ENCODE measurements around the gene RASSF8.

The RASSF8 gene

GRCh38 chr12:26026713-26027112 lies 68.2 kb downstream of the RASSF8 start:
- H3K9ac ChIP-seq (ENCODE audit: insufficient read length, low read depth), result no peak overlapping the region
- no peak for TF ChIP-seq ZNF274 (IDR thresholded peaks at IDR 0.05; ENCODE audit: low read depth, low read length)
- TF ChIP-seq YY1 (IDR thresholded peaks at IDR 0.05; ENCODE audit: insufficient read depth, insufficient read length), result no peak
- no peak for TF ChIP-seq SUZ12 (IDR thresholded peaks at IDR 0.05; ENCODE audit: extremely low read depth, insufficient read depth, insufficient read length)
- H3K9me3 ChIP-seq (ENCODE audit: insufficient read depth, low read length), result 0 out of 2 replicates have a peak, but pooled peaks cover 4% of the 10 kb centered on the region
- peaks cover 3% of the 10 kb centered on the region for H3K4me1 ChIP-seq (ENCODE audit: insufficient read depth, insufficient read length)
- no peaks in the 10 kb centered on the region for H3K36me3 ChIP-seq (ENCODE audit: insufficient read depth, insufficient read length, low read length)
- no peaks in the 10 kb centered on the region for H3K27me3 ChIP-seq (ENCODE audit: insufficient read depth, insufficient read length)
- DNase-seq (ENCODE audit: low read depth, low spot score), result no peak
- no peak overlapping the region for H3K4me3 ChIP-seq (ENCODE audit: insufficient read length, low read depth)

- Histone ChIP-seq H3K27me3 (ENCODE audit: insufficient read depth, insufficient read length) (no peaks in the 10 kb centered on the region), H3K36me3 (ENCODE audit: insufficient read depth, insufficient read length, low read length) (no peaks in the 10 kb centered on the region), H3K9ac (ENCODE audit: insufficient read length, low read depth) (no peak overlapping the region), H3K4me1 (ENCODE audit: insufficient read depth, insufficient read length) (peaks cover 3% of the 10 kb centered on the region), H3K4me3 (ENCODE audit: insufficient read length, low read depth) (no peak overlapping the region), H3K9me3 (ENCODE audit: insufficient read depth, low read length) (0 out of 2 replicates have a peak, but pooled peaks cover 4% of the 10 kb centered on the region)
- no peak for TF ChIP-seq YY1 (IDR thresholded peaks at IDR 0.05; ENCODE audit: insufficient read depth, insufficient read length)
- no peak for TF ChIP-seq ZNF274 (IDR thresholded peaks at IDR 0.05; ENCODE audit: low read depth, low read length)
- TF ChIP-seq SUZ12 (IDR thresholded peaks at IDR 0.05; ENCODE audit: extremely low read depth, insufficient read depth, insufficient read length), result no peak
- no peak for DNase-seq (ENCODE audit: low read depth, low spot score)
Observed at GRCh38 chr12:26027401-26027800, 68.9 kb downstream of the RASSF8 start.

GRCh38 chr12:26028953-26029735 lies 70.7 kb downstream of the RASSF8 start:
- Histone ChIP-seq H3K27me3 (ENCODE audit: insufficient read depth, insufficient read length) (no peaks in the 10 kb centered on the region), H3K36me3 (ENCODE audit: insufficient read depth, insufficient read length, low read length) (no peaks in the 10 kb centered on the region), H3K4me1 (ENCODE audit: insufficient read depth, insufficient read length) (peaks cover 3% of the 10 kb centered on the region), H3K9ac (ENCODE audit: insufficient read length, low read depth) (no peak overlapping the region), H3K9me3 (ENCODE audit: insufficient read depth, low read length) (0 out of 2 replicates have a peak, but pooled peaks cover 3% of the 10 kb centered on the region), H3K4me3 (ENCODE audit: insufficient read length, low read depth) (no peak overlapping the region)
- peak; percentile 63 for DNase-seq (ENCODE audit: low read depth, low spot score)
- no peak for TF ChIP-seq ZNF274 (IDR thresholded peaks at IDR 0.05; ENCODE audit: low read depth, low read length)
- no peak for TF ChIP-seq YY1 (IDR thresholded peaks at IDR 0.05; ENCODE audit: insufficient read depth, insufficient read length)
- no peak for TF ChIP-seq SUZ12 (IDR thresholded peaks at IDR 0.05; ENCODE audit: extremely low read depth, insufficient read depth, insufficient read length)

- DNase-seq (ENCODE audit: low read depth, low spot score), result no peak
- H3K4me3 ChIP-seq (ENCODE audit: insufficient read length, low read depth), result no peak overlapping the region
- H3K9me3 ChIP-seq (ENCODE audit: insufficient read depth, low read length), result no peaks in the 10 kb centered on the region
- no peak overlapping the region for H3K9ac ChIP-seq (ENCODE audit: insufficient read length, low read depth)
- no peaks in the 10 kb centered on the region for H3K27me3 ChIP-seq (ENCODE audit: insufficient read depth, insufficient read length)
- H3K36me3 ChIP-seq (ENCODE audit: insufficient read depth, insufficient read length, low read length), result no peaks in the 10 kb centered on the region
- peaks cover 3% of the 10 kb centered on the region for H3K4me1 ChIP-seq (ENCODE audit: insufficient read depth, insufficient read length)
- TF ChIP-seq ZNF274 (IDR thresholded peaks at IDR 0.05; ENCODE audit: low read depth, low read length) (no peak), SUZ12 (IDR thresholded peaks at IDR 0.05; ENCODE audit: extremely low read depth, insufficient read depth, insufficient read length) (no peak), YY1 (IDR thresholded peaks at IDR 0.05; ENCODE audit: insufficient read depth, insufficient read length) (no peak)
Observed at GRCh38 chr12:26029736-26030022, 71.2 kb downstream of the RASSF8 start.

- H3K4me3 ChIP-seq (ENCODE audit: insufficient read length, low read depth), result no peak overlapping the region
- H3K9ac ChIP-seq (ENCODE audit: insufficient read length, low read depth), result no peak overlapping the region
- H3K9me3 ChIP-seq (ENCODE audit: insufficient read depth, low read length), result no peaks in the 10 kb centered on the region
- H3K27me3 ChIP-seq (ENCODE audit: insufficient read depth, insufficient read length), result no peaks in the 10 kb centered on the region
- no peak for TF ChIP-seq ZNF274 (IDR thresholded peaks at IDR 0.05; ENCODE audit: low read depth, low read length)
- TF ChIP-seq YY1 (IDR thresholded peaks at IDR 0.05; ENCODE audit: insufficient read depth, insufficient read length), result no peak
- no peak for TF ChIP-seq SUZ12 (IDR thresholded peaks at IDR 0.05; ENCODE audit: extremely low read depth, insufficient read depth, insufficient read length)
- DNase-seq (ENCODE audit: low read depth, low spot score), result no peak
- H3K4me1 ChIP-seq (ENCODE audit: insufficient read depth, insufficient read length), result peaks cover 3% of the 10 kb centered on the region
- H3K36me3 ChIP-seq (ENCODE audit: insufficient read depth, insufficient read length, low read length), result no peaks in the 10 kb centered on the region
Observed at GRCh38 chr12:26030371-26030770, 71.9 kb downstream of the RASSF8 start.

- no peak overlapping the region for H3K4me3 ChIP-seq (ENCODE audit: insufficient read length, low read depth)
- H3K9ac ChIP-seq (ENCODE audit: insufficient read length, low read depth), result no peak overlapping the region
- H3K4me1 ChIP-seq (ENCODE audit: insufficient read depth, insufficient read length), result peaks cover 3% of the 10 kb centered on the region
- H3K27me3 ChIP-seq (ENCODE audit: insufficient read depth, insufficient read length), result no peaks in the 10 kb centered on the region
- H3K36me3 ChIP-seq (ENCODE audit: insufficient read depth, insufficient read length, low read length), result no peaks in the 10 kb centered on the region
- no peaks in the 10 kb centered on the region for H3K9me3 ChIP-seq (ENCODE audit: insufficient read depth, low read length)
- no peak for DNase-seq (ENCODE audit: low read depth, low spot score)
- TF ChIP-seq ZNF274 (IDR thresholded peaks at IDR 0.05; ENCODE audit: low read depth, low read length) (no peak), YY1 (IDR thresholded peaks at IDR 0.05; ENCODE audit: insufficient read depth, insufficient read length) (no peak), SUZ12 (IDR thresholded peaks at IDR 0.05; ENCODE audit: extremely low read depth, insufficient read depth, insufficient read length) (no peak)
Observed at GRCh38 chr12:26031318-26031717, 72.8 kb downstream of the RASSF8 start.

- H3K4me1 ChIP-seq (ENCODE audit: insufficient read depth, insufficient read length), result peaks cover 3% of the 10 kb centered on the region
Observed at GRCh38 chr12:26031827-26032226, 73.3 kb downstream of the RASSF8 start.

More at GRCh38 chr12:26031827-26032226, 73.3 kb downstream of the RASSF8 start:
- Histone ChIP-seq H3K27me3 (ENCODE audit: insufficient read depth, insufficient read length) (no peaks in the 10 kb centered on the region), H3K36me3 (ENCODE audit: insufficient read depth, insufficient read length, low read length) (no peaks in the 10 kb centered on the region), H3K9ac (ENCODE audit: insufficient read length, low read depth) (no peak overlapping the region), H3K4me3 (ENCODE audit: insufficient read length, low read depth) (no peak overlapping the region), H3K9me3 (ENCODE audit: insufficient read depth, low read length) (no peaks in the 10 kb centered on the region)
- DNase-seq (ENCODE audit: low read depth, low spot score), result no peak
- TF ChIP-seq YY1 (IDR thresholded peaks at IDR 0.05; ENCODE audit: insufficient read depth, insufficient read length) (no peak), ZNF274 (IDR thresholded peaks at IDR 0.05; ENCODE audit: low read depth, low read length) (no peak), SUZ12 (IDR thresholded peaks at IDR 0.05; ENCODE audit: extremely low read depth, insufficient read depth, insufficient read length) (no peak)

All from NT2/D1 (cell line).